Chondrocyte (in vitro differentiated cells): ENCODE measurements around the gene ZDHHC24. TPM values are rescaled to one million over a fixed set of nuclear protein-coding genes. Genes with fewer than 3 reads are reported as not detected.

Experiments used
- DNase-seq: peaks from one replicate; pipeline ENCODE4 v3.0.0; 2021; ENCODE audit warnings: mixed read lengths, low spot score
- H3K27ac Mint-ChIP-seq: one replicate; pipeline ENCODE4 v1.8.0; 2021; ENCODE audit warnings: mild to moderate bottlenecking, moderate library complexity, mixed read lengths; ENCODE audit not compliant: unreplicated experiment
- H3K27me3 Mint-ChIP-seq: 2 replicates; pipeline ENCODE4 v1.8.0; 2021; ENCODE audit warnings: low read depth, mixed read lengths
- H3K36me3 Mint-ChIP-seq: 2 replicates; pipeline ENCODE4 v1.8.0; 2021; ENCODE audit warnings: low read depth, mixed read lengths
- H3K4me1 Mint-ChIP-seq: 2 replicates; pipeline ENCODE4 v1.8.0; 2021; ENCODE audit warnings: low read depth, mild to moderate bottlenecking, mixed read lengths
- H3K4me3 Mint-ChIP-seq: one replicate; pipeline ENCODE4 v1.8.0; 2021; ENCODE audit warnings: mild to moderate bottlenecking, moderate library complexity, mixed read lengths; ENCODE audit not compliant: unreplicated experiment
- H3K9me3 Mint-ChIP-seq: 2 replicates; pipeline ENCODE4 v1.8.0; 2021; ENCODE audit warnings: low read depth, mixed read lengths
- total RNA-seq: library from RNA; stranded (reverse); gene quantifications from 3 replicates; pipeline ENCODE4 v1.2.1, GENCODE V29; 2021
- TF ChIP-seq, protein P1 (sequence below): fragments of 200-600 bp; sonication (generic); IDR thresholded peaks from 2 replicates; pipeline ENCODE4 v1.5.0; 2021; ENCODE audit warnings: antibody characterized with exemption, mild to moderate bottlenecking, moderate library complexity

Gene ZDHHC24
- total RNA-seq, 1 donor from 2014 or later = 13.8 TPM

DNA sequence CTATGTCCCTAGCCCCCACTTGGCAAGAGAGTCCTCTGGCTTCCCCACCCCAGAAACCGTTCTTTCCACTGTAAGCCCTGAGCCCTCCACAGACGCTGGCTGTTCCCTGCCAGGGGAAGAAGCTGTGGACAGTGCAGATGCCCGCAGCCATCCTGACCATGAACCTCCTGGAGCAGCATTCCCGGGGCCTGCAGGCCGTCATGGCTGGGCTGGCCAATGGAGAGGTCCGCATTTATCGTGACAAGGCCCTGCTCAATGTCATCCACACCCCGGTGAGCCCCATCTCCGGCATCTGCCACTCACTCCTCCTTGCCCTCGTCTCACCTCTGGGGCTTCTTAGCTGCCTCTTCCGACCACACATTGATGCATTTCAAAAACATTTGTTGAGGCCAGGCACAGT is 22.2 kb downstream of the ZDHHC24 start:
- no peak overlapping the region for H3K27ac Mint-ChIP-seq
- H3K27me3 Mint-ChIP-seq = no peaks in the 10 kb centered on the region
- no peaks in the 10 kb centered on the region for H3K9me3 Mint-ChIP-seq
- H3K36me3 Mint-ChIP-seq = peaks cover 22% of the 10 kb centered on the region
- no peak overlapping the region for H3K4me3 Mint-ChIP-seq
- TF ChIP-seq, protein P1, sequence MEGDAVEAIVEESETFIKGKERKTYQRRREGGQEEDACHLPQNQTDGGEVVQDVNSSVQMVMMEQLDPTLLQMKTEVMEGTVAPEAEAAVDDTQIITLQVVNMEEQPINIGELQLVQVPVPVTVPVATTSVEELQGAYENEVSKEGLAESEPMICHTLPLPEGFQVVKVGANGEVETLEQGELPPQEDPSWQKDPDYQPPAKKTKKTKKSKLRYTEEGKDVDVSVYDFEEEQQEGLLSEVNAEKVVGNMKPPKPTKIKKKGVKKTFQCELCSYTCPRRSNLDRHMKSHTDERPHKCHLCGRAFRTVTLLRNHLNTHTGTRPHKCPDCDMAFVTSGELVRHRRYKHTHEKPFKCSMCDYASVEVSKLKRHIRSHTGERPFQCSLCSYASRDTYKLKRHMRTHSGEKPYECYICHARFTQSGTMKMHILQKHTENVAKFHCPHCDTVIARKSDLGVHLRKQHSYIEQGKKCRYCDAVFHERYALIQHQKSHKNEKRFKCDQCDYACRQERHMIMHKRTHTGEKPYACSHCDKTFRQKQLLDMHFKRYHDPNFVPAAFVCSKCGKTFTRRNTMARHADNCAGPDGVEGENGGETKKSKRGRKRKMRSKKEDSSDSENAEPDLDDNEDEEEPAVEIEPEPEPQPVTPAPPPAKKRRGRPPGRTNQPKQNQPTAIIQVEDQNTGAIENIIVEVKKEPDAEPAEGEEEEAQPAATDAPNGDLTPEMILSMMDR = no peak
- no peak for DNase-seq
- no peaks in the 10 kb centered on the region for H3K4me1 Mint-ChIP-seq

DNA sequence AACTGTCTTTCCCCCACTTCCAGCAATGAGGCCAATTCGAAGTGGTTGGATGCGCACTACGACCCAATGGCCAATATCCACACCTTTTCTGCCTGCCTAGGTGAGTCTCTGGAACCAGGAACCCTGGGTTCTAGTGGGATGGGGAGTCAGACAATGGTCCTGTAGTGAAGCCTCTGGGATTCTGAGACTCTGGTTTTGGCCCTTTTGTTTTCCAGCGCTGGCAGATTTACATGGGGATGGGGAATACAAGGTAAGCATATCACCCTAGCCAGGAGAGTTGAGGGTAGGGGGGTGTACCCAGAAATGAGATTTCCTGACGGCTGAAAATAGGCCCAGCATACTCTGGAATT is 34.9 kb downstream of the ZDHHC24 start:
- H3K9me3 Mint-ChIP-seq = no peaks in the 10 kb centered on the region
- H3K27ac Mint-ChIP-seq = peak overlapping the region; percentile 82
- H3K27me3 Mint-ChIP-seq = no peaks in the 10 kb centered on the region
- peaks cover 10% of the 10 kb centered on the region for H3K36me3 Mint-ChIP-seq
- no peak for DNase-seq
- TF ChIP-seq, protein P1 = no peak
- peaks cover 12% of the 10 kb centered on the region for H3K4me1 Mint-ChIP-seq
- peak overlapping the region; percentile 96 for H3K4me3 Mint-ChIP-seq

DNA sequence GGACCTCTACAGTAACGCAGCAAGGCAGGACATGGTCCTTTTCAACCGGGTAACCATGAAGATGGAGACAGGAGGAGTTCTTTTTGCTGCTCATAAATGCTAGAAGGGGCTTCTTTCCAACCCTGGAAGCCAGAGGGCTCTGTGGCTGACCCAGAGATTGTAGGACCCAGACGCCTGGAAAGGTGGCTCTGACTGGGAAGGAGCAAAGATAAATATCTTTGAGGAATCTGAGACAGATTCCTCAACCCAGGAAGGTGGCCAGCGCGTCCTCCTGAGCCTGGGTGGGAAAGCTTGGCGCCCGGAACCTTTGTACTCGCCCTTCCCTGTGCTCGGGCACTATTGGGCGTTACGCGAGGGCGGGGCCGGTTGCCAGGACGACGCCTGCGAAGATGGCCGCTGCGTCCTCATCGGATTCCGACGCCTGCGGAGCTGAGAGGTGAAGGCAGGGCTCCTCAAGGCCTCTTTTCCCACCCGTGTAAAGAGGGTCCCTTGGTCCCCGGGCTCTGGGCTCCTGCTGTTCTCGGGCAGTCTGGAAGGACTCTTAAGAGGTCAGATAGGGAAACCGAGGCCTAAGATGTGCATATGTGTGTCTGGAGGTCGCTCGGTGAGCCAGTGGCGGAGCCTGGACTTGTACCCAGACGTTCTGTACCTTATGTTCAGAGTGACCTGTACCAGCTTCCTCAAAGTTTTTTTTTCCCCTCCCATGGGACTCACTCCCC is 35.4 kb downstream of the ZDHHC24 start, which contains the start of gene BBS1:
Gene BBS1 (plus strand): TSS at position 365 of the 719 bp plus-strand sequence. CDS start 25 bp downstream, at position 390.
- Mint-ChIP-seq H3K9me3 (no peaks in the 10 kb centered on the region), H3K4me3 (peak within 1 kb of the TSS; percentile 96), H3K27ac (peak within 1 kb of the TSS; percentile 82), H3K36me3 (peaks cover 10% of the 10 kb centered on the region), H3K4me1 (peaks cover 12% of the 10 kb centered on the region), H3K27me3 (no peaks in the 10 kb centered on the region)
- TF ChIP-seq, protein P1 = peak; percentile 2
- DNase-seq = peak; percentile 96

DNA sequence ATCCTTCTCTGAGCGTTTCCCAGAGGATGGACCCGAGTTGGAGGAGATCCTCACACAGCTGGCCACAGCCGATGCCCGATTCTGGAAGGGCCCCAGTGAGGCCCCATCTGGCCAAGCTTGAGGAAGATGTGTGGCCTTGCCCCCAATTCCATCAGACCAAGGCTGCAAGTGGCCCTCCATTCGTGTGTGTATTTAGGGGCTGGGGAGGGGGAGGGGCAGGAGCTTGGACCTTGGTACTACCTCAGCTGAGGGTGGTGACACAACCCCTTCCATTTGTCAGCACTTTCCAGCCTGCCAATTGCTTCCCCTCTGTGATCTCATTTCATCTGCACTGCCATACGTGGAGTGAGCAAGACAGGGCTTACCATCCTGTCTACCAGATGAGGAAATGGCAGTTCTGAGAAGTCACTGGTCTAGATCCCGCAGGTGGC is 36.7 kb downstream of the ZDHHC24 start:
- Mint-ChIP-seq H3K27ac (peak overlapping the region; percentile 73), H3K4me3 (no peak overlapping the region)
- TF ChIP-seq, protein P1 = no peak

DNA sequence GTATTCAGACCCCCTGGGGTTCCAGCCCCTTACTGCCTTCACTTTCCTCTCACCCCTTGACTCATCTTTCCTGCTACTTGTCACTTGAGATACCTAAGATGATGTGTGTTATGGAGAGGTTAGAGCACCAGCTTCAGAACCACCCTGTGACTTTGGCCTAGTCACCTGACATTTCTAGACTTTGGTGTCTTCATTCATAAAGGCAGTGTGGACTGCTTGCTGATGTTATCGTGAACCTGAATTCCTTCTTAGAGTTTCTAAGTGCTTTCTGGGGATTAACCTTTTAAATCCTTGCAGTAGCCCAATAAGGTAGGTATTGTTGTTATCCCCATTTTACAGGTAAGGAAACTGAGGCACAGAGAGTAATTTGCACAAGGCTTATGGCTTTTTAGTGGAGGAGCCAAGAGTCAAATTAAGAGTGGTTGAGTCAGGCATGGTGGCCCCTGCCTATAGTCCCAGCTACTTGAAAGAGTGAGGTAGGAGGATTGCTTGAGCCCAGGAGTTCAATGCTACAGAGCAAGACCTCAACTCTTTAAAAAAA is 40.5 kb downstream of the ZDHHC24 start:
- H3K4me1 Mint-ChIP-seq = peaks cover 3% of the 10 kb centered on the region
- H3K27me3 Mint-ChIP-seq = no peaks in the 10 kb centered on the region
- H3K36me3 Mint-ChIP-seq = peaks cover 13% of the 10 kb centered on the region
- TF ChIP-seq, protein P1 = no peak
- no peak for DNase-seq
- no peak overlapping the region for H3K4me3 Mint-ChIP-seq
- H3K9me3 Mint-ChIP-seq = no peaks in the 10 kb centered on the region
- no peak overlapping the region for H3K27ac Mint-ChIP-seq

More for the DNA sequence above, 36.7 kb downstream of the ZDHHC24 start:
- peaks cover 7% of the 10 kb centered on the region for H3K36me3 Mint-ChIP-seq
- no peaks in the 10 kb centered on the region for H3K9me3 Mint-ChIP-seq
- no peak for DNase-seq
- no peaks in the 10 kb centered on the region for H3K27me3 Mint-ChIP-seq
- peaks cover 12% of the 10 kb centered on the region for H3K4me1 Mint-ChIP-seq
